Panc1 (cell line): ENCODE results near the gene NSUN6. TPM values are rescaled to one million over a fixed set of nuclear protein-coding genes. Genes with fewer than 3 reads are reported as not detected.

Experiments used
- ATAC-seq: fragments of 200-7000 bp; cut with Tn5 transposase; 2 replicates; pipeline ENCODE4 v1.9.1; 2020; ENCODE audit warnings: mild to moderate bottlenecking, moderate library complexity
- BruUV-seq: library from RNA; stranded (reverse); fragments of 400-500 nt; replicated peaks from 2 replicates; lab custom pipeline; 2021; lab: Mats Ljungman, UMichigan
- CTCF ChIA-PET: fragments of 300-600 bp; sonication (Branson Sonifier 250); formaldehyde crosslinking; loops from one replicate; lab custom pipeline; 2022; ENCODE audit warnings: antibody characterized with exemption; lab: Charles Lee
- POLR2A ChIA-PET: fragments of 300-600 bp; sonication (Branson Sonifier 250); formaldehyde crosslinking; loops from one replicate; lab custom pipeline; 2022; ENCODE audit warnings: antibody characterized with exemption; lab: Charles Lee
- DNase-seq: peaks from one replicate; pipeline ENCODE4 v3.0.0-alpha.2; 2010; ENCODE audit warnings: low read depth, low spot score
- H3K27ac ChIP-seq: 2 replicates; pipeline ENCODE4 v1.5.1; 2011; ENCODE audit warnings: mild to moderate bottlenecking, low read length, inconsistent platforms
- H3K27me3 ChIP-seq: fragments of 200-500 bp; sonication (Bioruptor generic); 2 replicates; pipeline ENCODE4 v1.6.0; 2014; ENCODE audit warnings: low read length, inconsistent platforms; ENCODE audit not compliant: control insufficient read depth, insufficient read depth
- H3K36me3 ChIP-seq: fragments of 200-500 bp; sonication (Bioruptor generic); 2 replicates; pipeline ENCODE4 v1.5.1; 2014; ENCODE audit warnings: inconsistent platforms, mild to moderate bottlenecking, low read length, moderate library complexity; ENCODE audit not compliant: control insufficient read depth, insufficient read depth
- H3K4me1 ChIP-seq: 2 replicates; pipeline ENCODE4 v1.5.1; 2011; ENCODE audit warnings: inconsistent platforms, mild to moderate bottlenecking, low read length, moderate library complexity; ENCODE audit not compliant: control insufficient read depth, insufficient read depth
- H3K4me3 ChIP-seq, 2 experiments: 2 replicates each; pipeline ENCODE4 v1.5.1; 2011 to 2012; ENCODE audit warnings: low read depth in 2 of 2, low read length in 2 of 2, mild to moderate bottlenecking in 2 of 2, inconsistent platforms in 1 of 2, moderate library complexity in 1 of 2
- H3K9me3 ChIP-seq: fragments of 200-500 bp; sonication (Bioruptor generic); 2 replicates; pipeline ENCODE4 v1.5.1; 2014; ENCODE audit warnings: low read depth, mild to moderate bottlenecking, inconsistent platforms, low read length, moderate library complexity; ENCODE audit not compliant: control insufficient read depth, insufficient read depth
- CTCF ChIP-seq: fragments of 450-650 bp; IDR thresholded peaks from 2 replicates; pipeline ENCODE4 v1.5.1; 2017; ENCODE audit warnings: mild to moderate bottlenecking
- POLR2AphosphoS5 ChIP-seq: IDR thresholded peaks from 2 replicates; pipeline ENCODE4 v1.6.1; 2012; ENCODE audit warnings: mild to moderate bottlenecking, low read depth, low read length, moderate library complexity
- REST ChIP-seq, 2 experiments: IDR thresholded peaks; 2 replicates each; pipeline ENCODE4 v1.6.1; 2011 to 2012; ENCODE audit warnings: low read depth in 2 of 2, control low read depth in 1 of 2, low read length in 1 of 2, mild to moderate bottlenecking in 1 of 2, moderate library complexity in 1 of 2; ENCODE audit not compliant: insufficient read depth in 1 of 2
- SIN3A ChIP-seq: IDR thresholded peaks from 2 replicates; pipeline ENCODE4 v1.6.1; 2012; ENCODE audit warnings: low read depth, mild to moderate bottlenecking, low read length, moderate library complexity, borderline replicate concordance; ENCODE audit not compliant: insufficient read depth
- TCF7L2 ChIP-seq: IDR thresholded peaks from 2 replicates; pipeline ENCODE4 v1.6.1; 2011; ENCODE audit warnings: mild to moderate bottlenecking, low read depth, low read length, inconsistent platforms
- in situ Hi-C: cut with HindIII; loops from 2 replicates; pipeline ENCODE4 v1.10.0; 2016; ENCODE audit warnings: low sequenced_read_pairs, low pct_unique_long_range_greater_than_20kb
- intact Hi-C: fragments of 100-400 bp; cut with micrococcal nuclease; formaldehyde crosslinking; loops from one replicate; pipeline ENCODE4 v1.10.0; 2022; ENCODE audit not compliant: unreplicated experiment
- total RNA-seq: library from RNA; stranded (reverse); gene quantifications from one replicate; pipeline ENCODE4 v1.2.1, GENCODE V29; 2021; ENCODE audit not compliant: unreplicated experiment

Gene NSUN6
- total RNA-seq, 1 experiment from 2014 or later, result 4.3 TPM

- Histone ChIP-seq H3K27me3 (no peaks in the 10 kb centered on the region), H3K4me1 (no peaks in the 10 kb centered on the region), H3K4me3 (no peak overlapping the region), H3K36me3 (no peaks in the 10 kb centered on the region), H3K9me3 (no peaks in the 10 kb centered on the region), H3K27ac (no peak overlapping the region)
- ChIA-PET CTCF (no interaction called here), POLR2A (interaction anchor here (0.6 kb wide), 1 partner anchor 125 kb away, joined by 3 read pairs; no protein-coding TSS in a partner anchor)
- BruUV-seq, result no TSS peak
- intact Hi-C loops (no loop called here), in situ Hi-C loops (no loop called here)
- no peak for ATAC-seq
- no peak for DNase-seq
- TF ChIP-seq TCF7L2 (no peak), SIN3A (no peak), REST (IDR thresholded peaks at IDR 0.05; ENCODE audit: insufficient read depth in 1 of 2, low read depth in 2 of 2, low read length in 1 of 2) (no peak), CTCF (no peak), POLR2AphosphoS5 (no peak)
These were observed 67.7 kb downstream of the NSUN6 start for GRCh38 chr10:18583575-18584270.

- no peak overlapping the region for H3K27ac ChIP-seq
- H3K4me3 ChIP-seq, result no peak overlapping the region
- no TSS peak for BruUV-seq
- ATAC-seq (no peak), DNase-seq (no peak)
- no peaks in the 10 kb centered on the region for H3K27me3 ChIP-seq
- TF ChIP-seq TCF7L2 (no peak), SIN3A (no peak), REST (IDR thresholded peaks at IDR 0.05; ENCODE audit: insufficient read depth in 1 of 2, low read depth in 2 of 2, low read length in 1 of 2) (no peak), CTCF (no peak), POLR2AphosphoS5 (no peak)
- no peaks in the 10 kb centered on the region for H3K9me3 ChIP-seq
- in situ Hi-C loops, result no loop called here
- intact Hi-C loops, result no loop called here
- no peaks in the 10 kb centered on the region for H3K36me3 ChIP-seq
- POLR2A ChIA-PET, result no interaction called here
- H3K4me1 ChIP-seq, result no peaks in the 10 kb centered on the region
- CTCF ChIA-PET, result no interaction called here
These were observed 68.6 kb downstream of the NSUN6 start for GRCh38 chr10:18582803-18583202.
